Stimulated activated CD8-positive, alpha-beta memory T cell treated with anti-CD3 and anti-CD28 coated beads, Interleukin-4, amount 100 ng/mL, for 1 hour (primary cell): Measurements from ENCODE around the gene APC2.
"Not testable (repeated sequence)": the region's sequence is repeated elsewhere in the genome, so short reads cannot be mapped to it uniquely, and the experiment has no call there.

Experiments
- DNase-seq, 2 donors: peaks; one replicate each; pipeline ENCODE4 v3.0.0-alpha.2; 2020; ENCODE audit warnings: low read depth in 2 of 2, low spot score in 1 of 2

APC2 gene

DNA sequence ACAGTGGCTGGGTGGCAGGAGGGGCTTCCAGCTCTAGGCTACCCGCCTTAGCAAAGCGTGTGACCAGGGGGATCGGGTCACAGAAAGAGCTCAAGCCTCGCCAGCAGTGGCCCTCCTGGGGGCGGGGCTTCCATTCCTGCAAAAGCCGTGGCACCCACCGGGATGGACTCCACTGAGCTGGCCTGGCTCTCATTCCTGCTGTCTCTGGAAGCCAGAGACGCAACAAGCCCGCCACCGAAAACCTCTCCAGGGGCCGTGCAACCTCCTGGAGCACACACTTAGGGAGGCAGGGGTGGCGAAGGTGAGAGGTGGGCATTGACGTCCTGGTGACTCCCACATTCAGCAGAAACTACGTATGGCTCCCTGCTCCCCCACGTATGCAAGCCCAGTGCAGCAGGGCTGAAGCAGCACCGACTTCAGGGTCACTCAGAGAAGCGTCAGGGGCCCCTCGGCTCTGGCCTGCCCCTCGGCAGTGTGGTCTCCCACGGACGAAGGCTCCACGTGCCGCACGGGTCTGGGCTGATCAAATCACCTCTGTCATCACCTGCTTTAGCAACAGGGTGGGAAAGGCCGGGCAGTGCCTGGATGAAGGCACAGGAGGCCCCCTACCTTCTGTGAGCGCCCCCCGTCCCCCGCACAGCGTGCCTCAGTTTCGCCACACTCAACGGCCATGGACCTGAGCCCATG is 26.0 kb downstream of the APC2 start:
- no peak for DNase-seq

- DNase-seq, result not testable (repeated sequence)
These were observed 27.1 kb downstream of the APC2 start for GRCh38 chr19:1477056-1477455.

- DNase-seq, result peak; percentile 71 to 85
These were observed 29.2 kb downstream of the APC2 start, which contains the start of gene C19orf25 for GRCh38 chr19:1478934-1479707. Gene C19orf25 (minus strand): TSS chr19:1479215. CDS start chr19:1478903, 312 bp downstream.

DNA sequence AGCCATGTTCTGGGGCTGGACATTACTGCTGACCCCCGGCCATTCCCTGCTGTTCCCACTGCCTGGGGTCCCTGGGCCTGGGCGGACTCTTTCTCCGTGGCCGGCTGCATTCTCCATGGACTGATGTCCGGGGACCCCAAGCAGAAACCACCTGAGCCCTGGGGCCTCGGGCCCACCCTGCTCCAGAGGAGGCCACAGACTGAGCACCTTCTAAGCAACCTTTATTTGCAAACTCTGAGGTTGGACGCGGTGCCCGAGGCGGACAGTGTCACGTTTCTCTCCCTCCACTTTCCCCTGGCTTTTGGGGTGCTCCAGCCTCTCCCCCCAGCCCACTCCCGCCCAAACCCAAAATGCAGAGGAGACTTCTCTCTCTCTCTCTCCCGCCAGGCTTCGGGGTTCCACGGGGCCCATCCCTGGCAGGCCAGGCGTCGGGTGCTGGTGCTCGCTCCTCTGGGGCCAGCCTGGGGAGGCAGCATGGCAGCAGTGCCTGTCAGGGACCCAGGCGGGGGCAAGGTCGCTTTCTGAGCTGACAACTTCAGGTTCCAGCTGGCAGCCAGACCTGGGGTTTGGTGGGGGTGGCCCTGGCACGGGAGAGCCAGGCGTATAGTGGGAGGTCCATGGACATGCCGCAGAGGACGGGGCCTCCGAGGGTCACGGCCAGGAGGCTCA is 31.4 kb downstream of the APC2 start:
- no peak for DNase-seq

GRCh38 chr19:1481893-1482360 is 32.0 kb downstream of the APC2 start:
- DNase-seq, result no peak

- DNase-seq, result no peak
These were observed 32.6 kb downstream of the APC2 start for GRCh38 chr19:1482361-1483130.

GRCh38 chr19:1483131-1483978 is 33.4 kb downstream of the APC2 start:
- DNase-seq, result no peak

DNA sequence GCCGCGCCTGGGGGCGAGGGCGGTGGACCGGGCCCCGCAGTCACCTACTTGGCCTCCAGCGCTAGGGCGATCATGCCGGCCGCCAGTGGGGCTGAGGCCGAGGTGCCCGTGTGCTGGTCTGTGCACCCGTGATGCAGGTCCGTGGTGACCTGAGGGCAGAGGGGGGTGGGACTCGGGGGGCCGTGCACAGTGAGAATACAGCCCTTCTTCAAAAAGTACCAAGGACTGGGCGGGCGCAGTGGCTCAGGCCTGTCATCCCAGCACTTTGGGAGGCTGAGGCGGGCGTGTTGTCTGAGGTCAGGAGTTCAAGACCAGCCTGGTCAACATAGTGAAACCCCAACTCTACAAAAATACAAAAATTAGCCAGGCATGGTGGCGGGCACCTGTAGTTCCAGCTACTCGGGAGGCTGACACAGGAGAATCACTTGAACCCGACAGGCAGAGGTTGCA is 34.1 kb downstream of the APC2 start:
- DNase-seq, result no peak

DNA sequence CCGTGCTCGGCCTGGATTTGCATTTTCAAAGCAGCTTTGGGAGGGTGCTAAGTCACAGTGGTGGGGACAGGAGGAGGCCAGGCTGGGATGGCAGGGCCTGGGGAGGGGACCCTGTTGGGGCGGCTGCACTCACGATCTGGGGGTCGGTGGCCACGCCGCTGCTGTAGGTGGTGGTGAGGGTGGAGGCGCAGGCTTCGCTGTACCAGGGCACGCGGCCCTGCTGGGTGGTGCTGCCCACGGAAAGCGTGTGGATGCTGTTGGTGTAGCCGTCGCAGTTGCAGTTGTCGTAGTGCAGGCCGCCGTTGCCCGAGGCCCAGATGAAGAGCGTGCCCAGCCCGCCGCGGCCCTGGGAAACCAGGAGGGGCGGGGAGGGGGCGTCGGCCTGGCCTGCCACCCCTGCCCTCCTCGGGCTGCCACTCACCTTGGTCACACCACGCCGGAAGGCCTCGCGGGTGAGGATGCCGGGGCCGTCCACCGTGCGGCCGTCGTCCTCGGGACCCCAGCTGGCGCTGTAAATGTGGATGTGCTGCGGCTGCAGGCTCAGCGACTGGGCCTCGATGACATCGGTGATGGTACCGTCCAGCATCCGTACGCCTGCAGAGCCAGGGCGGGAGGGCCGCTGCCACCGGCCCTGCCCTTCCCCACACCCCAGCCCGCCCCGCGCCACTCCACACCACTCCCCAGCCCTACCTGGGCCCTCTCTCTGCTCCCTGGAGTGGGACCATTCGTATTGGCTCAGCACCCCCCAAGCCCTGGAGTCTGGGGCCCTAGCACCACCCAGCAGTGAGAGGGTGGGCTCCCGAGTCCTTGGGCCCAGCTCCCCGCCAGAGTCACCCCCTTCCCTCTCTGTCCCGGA is 37.0 kb downstream of the APC2 start:
- DNase-seq, result no peak

DNA sequence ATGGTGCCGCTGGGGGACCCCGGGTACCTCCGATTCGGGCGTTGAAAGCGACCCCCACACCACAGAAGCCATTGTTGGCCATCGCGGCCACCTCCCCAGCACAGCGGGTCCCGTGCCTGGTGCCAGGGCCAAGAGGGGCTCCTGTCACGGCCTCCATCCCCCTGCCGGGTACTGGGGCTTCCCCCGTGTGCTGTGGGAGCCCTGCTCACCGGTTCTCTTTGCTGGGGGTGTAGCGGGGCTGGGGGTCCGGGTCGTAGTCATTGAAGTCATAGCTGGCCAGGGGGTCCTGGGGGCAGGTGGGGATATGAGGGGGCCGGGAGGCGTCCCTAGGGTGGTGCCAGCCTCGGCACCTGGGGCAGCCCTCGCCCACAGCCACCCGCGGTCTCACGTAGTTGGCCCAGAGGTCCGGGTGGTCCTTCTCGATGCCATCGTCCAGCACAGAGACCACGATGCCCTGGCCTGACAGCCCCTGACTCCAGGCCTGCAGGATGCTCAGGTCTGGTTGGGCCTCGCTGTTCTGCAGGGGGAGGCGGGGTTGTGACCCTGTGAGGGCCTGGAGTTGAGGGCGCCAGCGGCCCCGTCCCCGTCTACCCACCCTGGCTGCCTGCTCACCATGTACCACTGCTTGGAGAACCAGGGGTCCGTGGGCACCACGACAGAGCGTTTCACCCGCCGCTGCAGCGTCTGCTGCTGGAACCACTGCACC is 37.8 kb downstream of the APC2 start:
- DNase-seq, result no peak

DNA sequence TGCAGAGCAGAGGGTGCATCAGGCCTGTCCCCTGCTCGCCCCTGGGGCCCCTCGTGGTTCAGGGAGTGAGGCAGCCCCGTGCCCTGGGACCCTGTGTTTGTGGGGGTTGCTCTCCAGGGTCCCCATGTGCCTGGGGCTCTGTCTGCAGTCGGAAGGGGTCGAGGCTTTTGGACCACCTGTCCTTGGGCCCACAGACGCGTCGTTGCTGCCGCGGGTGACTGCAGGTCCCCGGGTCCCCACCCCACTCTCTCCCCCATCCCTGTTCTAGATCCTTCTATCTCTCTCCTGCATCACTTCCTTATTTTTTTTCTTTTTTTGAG is 38.3 kb downstream of the APC2 start:
- no peak for DNase-seq

DNA sequence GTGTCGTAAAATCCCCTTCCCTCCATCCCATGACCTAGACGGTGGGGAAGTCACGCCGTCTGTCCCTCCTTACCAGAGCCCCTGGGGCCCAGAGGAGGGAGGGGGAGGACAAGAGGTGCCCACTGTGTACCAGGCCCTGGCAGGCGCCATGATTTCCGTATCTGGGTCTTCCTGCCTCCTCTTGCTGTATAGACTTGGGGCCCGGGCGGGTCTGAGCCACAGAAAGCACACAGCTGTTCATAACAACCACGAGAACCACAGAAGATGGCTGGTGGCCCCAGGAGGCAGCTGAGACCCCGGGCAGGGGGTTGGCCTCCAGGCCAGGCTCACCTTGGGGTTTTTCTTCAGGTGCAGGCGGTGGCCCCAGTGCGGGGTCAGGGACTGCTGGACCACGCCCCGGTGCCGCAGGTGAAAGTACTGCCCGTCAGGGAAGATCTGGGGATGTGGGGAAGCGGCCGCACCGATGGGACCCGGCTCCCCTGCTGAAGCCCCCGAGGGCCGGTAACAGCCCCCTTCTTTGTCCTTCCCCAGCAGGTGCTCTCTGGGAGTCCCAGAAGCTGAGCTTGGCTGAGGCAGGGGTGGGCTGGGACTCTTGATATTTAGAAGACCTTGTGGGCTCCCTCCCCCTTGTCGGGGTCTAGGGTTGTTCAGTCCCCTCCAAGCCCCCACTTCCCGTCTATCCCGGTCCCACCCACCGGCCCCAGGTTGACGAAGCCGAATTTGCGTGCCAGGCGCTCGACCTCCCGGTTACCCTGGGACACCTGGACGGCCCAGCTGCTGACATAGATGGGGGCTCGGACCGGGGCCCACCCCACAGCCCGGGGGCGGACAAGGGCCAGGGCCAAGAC is 39.8 kb downstream of the APC2 start:
- DNase-seq, result no peak

DNA sequence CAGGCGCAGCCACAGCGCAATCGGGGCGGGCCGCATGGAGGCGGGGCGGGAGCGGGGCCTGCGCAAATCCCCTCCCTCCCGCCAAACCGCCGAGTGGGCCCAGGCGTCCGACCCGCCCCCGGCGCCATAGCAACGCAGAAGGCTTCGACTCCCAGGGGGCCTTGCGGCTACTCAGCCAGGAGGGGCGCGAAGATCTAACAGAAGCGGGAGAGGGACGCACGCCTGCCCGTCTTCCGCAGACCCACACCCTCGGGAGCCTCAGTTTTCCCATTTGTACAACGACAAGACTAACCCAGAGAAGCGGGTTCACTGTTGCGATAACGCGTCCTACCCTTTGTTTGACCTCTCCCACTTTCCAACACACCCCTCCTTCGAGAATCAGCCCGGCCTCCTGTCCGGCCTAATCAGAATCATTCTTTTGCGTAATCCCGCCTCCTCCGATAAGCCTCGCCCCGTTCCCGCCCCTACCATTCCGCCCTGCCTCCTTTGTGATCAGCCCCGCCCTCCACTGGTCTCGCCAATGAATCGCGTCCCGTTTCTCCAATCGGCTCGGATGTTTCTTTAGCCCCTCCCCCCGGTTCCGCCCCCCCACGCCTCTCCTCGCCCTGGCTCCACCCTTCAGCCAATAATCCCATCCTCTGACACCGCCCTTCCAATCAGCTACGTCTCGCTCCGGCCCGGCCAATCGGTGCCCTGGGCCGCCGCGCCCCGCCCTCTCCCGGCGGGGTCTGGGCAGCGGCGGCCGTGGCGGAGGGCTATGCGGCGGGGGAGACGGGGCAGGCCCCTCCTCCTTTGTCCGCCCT is 40.6 kb downstream of the APC2 start, which contains the start of gene PCSK4:
TSS of gene PCSK4 (minus strand) at position 40 of the 803 bp plus-strand sequence. CDS start at position 36, 4 bp downstream.
- peak; percentile 95 to 98 for DNase-seq

DNA sequence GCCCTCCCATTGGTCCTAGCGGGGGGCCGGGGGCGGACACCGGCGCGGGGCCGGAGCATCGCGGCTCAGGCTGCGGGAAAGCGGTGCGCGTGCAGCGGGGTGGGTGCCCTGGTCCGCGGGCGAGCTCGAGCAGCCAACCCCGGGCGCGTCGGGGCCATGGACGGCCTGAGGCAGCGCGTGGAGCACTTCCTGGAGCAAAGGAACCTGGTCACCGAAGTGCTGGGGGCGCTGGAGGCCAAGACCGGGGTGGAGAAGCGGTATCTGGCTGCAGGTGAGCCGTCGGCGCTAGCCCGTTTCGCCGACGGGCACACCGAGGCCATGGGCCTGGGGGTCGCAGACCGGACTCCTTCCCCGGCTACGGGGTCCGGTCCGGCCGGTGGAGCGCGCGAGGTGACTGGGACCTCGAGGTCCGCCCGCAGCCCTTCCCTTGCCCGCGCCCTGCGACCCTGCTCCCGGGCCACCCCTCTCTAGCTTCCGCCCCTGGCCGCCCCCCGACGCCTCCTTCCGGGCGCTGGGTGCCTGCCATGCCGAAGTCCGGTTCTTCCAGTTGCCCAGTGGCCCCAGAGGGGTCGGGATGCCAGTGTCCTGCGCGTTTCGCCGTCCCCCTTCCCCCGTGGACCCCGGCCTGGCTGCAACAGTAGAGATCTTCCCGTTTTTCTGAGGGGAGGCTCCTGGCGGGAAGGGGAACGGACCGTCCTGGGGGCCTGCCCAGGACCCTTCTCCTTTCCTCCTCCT is 41.4 kb downstream of the APC2 start, which contains the start of gene REEP6:
TSS of gene REEP6 (plus strand) at position 68 of the 735 bp plus-strand sequence. CDS start at position 157, 89 bp downstream.
- DNase-seq, result no peak

DNA sequence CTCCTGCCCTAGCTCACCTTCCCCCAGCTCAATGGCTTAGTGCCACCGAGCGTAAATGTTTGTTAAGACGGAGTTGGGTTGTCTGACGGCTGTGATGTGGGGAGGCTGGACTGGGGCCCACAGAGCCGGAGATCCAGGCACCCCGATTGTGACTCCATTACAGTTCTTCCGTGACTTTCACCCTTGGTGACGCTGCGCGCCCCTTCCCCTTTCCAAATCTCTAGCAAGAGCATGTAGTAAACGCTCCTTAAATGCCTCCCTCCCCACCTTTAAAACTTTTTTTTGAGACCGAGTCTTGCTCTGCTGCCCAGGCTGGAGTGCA is 41.9 kb downstream of the APC2 start:
- DNase-seq, result no peak

GRCh38 chr19:1492474-1493006 is 42.6 kb downstream of the APC2 start:
- DNase-seq, result no peak
